Fibroblast of lung (primary cell): ENCODE results near the gene FJX1.
"Not testable (repeated sequence)": the region's sequence is repeated elsewhere in the genome, so short reads cannot be mapped to it uniquely, and the experiment has no call there.

Experiments used
- EZH2 ChIP-seq: IDR thresholded peaks from 2 replicates; pipeline ENCODE4 v1.5.1; 2012; ENCODE audit warnings: low read length, control low read depth, mild to moderate bottlenecking; ENCODE audit errors: missing control alignments
- TF ChIP-seq, protein P1 (sequence below), 2 donors: IDR thresholded peaks in 1 of 2; conservative IDR thresholded peaks in 1 of 2; 1 replicate in 1 of 2; 2 replicates in 1 of 2; pipeline ENCODE4 v1.5.1; 2011 to 2012; ENCODE audit warnings: low read length in 2 of 2, control low read depth in 1 of 2, inconsistent platforms in 1 of 2, low read depth in 1 of 2, mild to moderate bottlenecking in 1 of 2

- TF ChIP-seq, protein P1, sequence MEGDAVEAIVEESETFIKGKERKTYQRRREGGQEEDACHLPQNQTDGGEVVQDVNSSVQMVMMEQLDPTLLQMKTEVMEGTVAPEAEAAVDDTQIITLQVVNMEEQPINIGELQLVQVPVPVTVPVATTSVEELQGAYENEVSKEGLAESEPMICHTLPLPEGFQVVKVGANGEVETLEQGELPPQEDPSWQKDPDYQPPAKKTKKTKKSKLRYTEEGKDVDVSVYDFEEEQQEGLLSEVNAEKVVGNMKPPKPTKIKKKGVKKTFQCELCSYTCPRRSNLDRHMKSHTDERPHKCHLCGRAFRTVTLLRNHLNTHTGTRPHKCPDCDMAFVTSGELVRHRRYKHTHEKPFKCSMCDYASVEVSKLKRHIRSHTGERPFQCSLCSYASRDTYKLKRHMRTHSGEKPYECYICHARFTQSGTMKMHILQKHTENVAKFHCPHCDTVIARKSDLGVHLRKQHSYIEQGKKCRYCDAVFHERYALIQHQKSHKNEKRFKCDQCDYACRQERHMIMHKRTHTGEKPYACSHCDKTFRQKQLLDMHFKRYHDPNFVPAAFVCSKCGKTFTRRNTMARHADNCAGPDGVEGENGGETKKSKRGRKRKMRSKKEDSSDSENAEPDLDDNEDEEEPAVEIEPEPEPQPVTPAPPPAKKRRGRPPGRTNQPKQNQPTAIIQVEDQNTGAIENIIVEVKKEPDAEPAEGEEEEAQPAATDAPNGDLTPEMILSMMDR (conservative IDR thresholded peaks at IDR 0.05 in 1 of 2, IDR thresholded peaks at IDR 0.05 in 1 of 2; ENCODE audit: low read depth in 1 of 2, low read length in 2 of 2) = not testable (repeated sequence)
- TF ChIP-seq EZH2 = not testable (repeated sequence)
These were observed 34.5 kb downstream of the FJX1 start for GRCh38 chr11:35652786-35653185.
